SH-SY5Y (cell line): ENCODE measurements around the gene YARS2.

Source experiments
- GATA2 ChIP-seq: IDR thresholded peaks from 2 replicates; pipeline ENCODE4 v1.6.1; 2011; ENCODE audit warnings: mild to moderate bottlenecking, low read depth, low read length
- GATA3 ChIP-seq: IDR thresholded peaks from 2 replicates; pipeline ENCODE4 v1.6.1; 2011; ENCODE audit warnings: low read depth, mild to moderate bottlenecking, low read length, moderate library complexity

GRCh38 chr12:32789446-32789845, 33.7 kb upstream of the YARS2 start:
- no peak for TF ChIP-seq GATA2
- no peak for TF ChIP-seq GATA3
